ENCODE measurements around the gene SPDYE1.
"Not testable (repeated sequence)": the region's sequence is repeated elsewhere in the genome, so short reads cannot be mapped to it uniquely, and the experiment has no call there.

The SPDYE1 gene

DNA sequence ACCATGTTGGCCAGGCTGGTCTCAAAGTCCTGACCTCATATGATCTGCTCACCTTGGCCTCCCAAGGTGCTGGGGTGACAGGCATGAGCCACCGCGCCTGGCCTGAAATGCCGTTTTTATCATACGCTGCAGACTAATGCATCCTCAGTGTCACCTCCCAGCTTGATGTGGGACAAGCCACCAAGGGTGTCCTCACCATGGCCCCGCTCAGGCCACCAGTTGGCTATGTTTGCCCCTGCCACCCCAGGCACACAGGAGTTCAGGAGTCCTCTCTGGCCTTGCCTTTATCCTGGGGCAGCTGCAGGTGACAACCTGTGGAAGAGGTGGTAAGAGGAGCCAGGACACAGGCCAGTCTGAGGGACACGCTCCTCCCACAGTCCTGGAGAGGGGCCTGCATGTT, 3.0 kb upstream of the SPDYE1 start:
- DNase-seq: not testable (repeated sequence)

GRCh38 chr7:44012081-44012480, 14.4 kb downstream of the SPDYE1 start:
- DNase-seq: not testable (repeated sequence)

- not testable (repeated sequence) for DNase-seq
These were observed 17.4 kb downstream of the SPDYE1 start for GRCh38 chr7:44015090-44015489.

DNA sequence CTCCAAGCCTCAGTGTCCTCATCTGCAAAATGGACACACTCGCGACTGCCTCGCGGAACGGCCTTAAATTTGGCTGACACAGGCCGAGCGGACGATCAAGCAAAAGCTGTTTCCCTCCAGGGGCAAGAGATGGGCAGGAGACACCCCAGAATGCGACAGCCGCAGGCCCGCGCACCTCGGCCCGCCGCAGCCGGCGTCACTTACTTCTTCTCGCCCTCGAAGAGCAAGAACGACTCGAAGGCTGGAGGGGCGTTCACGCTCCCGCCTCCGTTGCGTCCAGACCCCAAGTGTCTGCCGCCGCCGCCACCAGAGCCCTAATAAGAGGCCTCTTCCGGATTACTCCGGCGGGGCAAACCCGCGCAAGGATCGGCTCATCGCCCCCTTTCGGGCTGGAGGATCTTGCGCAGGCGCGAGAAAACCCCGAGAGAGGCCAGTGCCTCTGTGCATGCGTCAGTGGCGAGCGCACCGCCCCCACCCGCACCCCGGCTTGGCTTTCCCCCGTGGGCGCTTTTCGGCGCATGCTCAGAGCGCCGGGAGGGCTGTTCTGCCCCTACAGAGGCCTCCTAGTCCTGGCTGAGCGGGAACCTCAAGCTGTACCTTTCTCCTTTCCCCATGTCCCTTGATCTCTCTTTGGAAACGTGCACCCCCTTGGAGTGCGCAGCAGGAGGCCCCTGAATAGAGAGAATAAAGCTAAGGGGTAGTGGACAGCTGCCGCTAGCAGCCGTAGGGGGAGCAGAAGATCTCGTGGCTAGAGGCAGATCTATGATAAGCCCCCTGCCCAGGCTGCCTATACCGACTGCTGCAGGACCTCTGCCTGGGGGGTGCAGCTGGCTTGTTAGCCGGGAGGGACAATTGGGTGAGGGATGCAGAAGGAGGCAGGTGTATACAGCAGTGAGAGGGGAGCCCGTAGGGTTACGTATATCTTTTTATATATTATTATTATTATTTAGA, 21.4 kb downstream of the SPDYE1 start:
- peak; percentile 94 for DNase-seq

GRCh38 chr7:44019825-44020224, 22.1 kb downstream of the SPDYE1 start:
- DNase-seq: not testable (repeated sequence)

GRCh38 chr7:44022069-44022468, 24.4 kb downstream of the SPDYE1 start:
- not testable (repeated sequence) for DNase-seq

DNA sequence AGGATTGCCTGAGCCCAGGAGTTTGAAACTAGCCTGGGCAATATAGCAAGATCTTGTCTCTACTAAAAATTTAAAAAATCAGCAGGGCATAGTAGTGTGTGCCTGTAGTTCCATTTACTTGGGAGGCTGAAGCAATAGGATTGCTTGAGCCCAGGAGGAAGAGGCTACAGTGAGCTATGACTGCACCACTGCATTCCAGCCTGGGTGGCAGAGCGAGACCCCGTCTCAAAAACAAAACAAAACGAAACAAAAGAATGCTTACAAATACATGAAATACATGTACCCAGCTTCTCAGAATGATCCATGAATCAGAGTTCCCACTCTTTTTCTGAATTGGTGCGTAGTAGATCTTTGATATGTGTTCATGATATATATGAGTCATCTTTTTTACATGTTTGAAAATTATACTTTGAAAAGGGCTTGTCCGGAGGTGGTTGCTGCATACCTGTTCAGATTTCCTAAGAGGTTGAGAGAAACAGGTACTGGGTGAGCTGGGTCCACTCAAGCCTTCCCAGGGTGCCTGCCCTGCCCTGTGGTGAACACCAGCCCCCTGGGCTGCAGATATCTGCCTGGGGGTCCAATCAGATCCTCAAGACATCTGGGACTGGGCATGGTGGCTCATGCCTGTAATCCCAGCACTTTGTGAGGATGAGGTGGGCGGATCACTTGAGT, 25.2 kb downstream of the SPDYE1 start:
- DNase-seq: not testable (repeated sequence)

DNA sequence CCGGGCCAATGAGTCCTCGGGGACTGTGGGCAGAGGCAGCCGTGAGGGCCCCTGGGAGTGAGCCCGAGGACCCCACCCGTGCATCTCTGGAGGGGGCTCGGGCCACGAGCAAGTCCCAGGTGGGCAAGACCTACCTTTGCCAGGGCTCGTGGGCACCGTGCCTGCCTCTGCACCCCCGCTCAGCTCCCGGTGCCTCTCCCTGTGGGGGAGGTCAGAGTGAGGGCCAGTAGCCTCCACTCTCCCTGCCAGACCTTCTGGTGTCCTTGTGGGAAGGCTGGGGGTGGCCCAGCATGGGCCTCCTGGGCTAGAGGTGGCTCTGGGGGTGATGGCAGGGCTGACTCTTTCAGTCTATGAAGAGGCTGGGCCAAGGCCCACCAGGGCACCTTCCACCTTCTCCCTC, 31.7 kb downstream of the SPDYE1 start:
- DNase-seq: not testable (repeated sequence)

- not testable (repeated sequence) for DNase-seq
These were observed 32.3 kb downstream of the SPDYE1 start for GRCh38 chr7:44030029-44030428.

- DNase-seq: not testable (repeated sequence)
These were observed 33.6 kb downstream of the SPDYE1 start for GRCh38 chr7:44031319-44031718.

GRCh38 chr7:44032031-44032430, 34.3 kb downstream of the SPDYE1 start:
- not testable (repeated sequence) for DNase-seq

DNA sequence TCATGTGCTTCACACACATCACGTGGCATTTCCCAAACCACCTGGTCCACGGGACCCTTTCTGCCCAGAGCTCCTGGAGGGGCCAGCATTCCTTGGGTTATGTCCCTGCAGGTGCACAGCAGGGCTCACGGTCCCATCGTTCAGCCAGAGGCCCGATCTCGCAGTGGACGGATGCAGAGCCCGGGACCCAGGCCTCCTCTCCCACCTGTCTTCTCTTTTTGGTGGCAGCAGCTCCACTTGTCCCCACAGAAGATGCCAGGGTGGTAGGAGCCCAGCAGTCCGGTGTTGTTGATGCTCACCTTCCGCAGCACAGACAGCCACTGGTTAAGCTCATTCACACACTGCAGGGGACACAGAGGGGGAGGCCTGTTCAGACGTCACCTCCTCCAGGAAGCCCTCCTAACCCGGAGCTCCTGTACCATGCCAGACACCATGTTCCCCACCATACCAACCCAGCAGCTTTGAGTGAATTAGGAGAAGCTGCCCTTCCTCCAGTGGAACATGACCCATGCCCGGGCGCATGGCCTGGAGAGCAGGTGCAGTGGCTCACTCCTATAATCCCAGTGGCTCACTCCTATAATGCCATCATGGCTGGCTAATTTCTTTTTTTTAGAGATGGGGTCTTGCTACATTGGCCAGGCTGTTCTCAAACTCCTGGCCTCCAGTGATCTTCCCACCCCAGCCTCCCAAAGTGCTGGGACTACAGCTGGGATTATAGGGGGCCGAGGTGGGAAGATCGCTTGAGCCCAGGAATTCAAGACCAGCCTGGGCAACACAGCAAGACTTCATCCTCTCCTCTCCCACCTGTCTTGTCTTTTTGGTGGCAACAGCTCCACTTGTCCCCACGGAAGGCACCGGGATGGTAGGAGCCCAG, 36.5 kb downstream of the SPDYE1 start:
- DNase-seq: not testable (repeated sequence)

GRCh38 chr7:44036364-44036763, 38.7 kb downstream of the SPDYE1 start:
- peak in 1 of 2 experiments; percentile 37 for DNase-seq

DNA sequence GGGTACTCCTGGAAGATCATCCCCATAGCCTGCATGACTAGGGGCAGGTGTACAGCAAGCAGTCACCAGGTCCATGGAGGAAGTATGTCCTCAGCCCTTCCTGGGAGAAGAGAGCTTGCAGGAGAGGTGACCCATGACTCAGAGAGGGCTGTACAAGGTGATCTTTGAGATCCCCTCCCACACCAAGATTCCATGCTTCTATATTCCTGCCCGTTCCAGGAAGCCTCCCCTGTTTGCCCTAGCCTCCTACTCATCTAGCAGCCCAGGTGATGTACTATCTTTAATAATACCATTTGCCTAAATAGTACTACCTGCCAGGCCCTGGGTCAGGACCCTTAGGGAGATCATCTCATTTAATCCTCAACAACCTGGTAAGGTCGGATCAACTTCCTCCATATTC, 40.3 kb downstream of the SPDYE1 start:
- DNase-seq: not testable (repeated sequence)

DNA sequence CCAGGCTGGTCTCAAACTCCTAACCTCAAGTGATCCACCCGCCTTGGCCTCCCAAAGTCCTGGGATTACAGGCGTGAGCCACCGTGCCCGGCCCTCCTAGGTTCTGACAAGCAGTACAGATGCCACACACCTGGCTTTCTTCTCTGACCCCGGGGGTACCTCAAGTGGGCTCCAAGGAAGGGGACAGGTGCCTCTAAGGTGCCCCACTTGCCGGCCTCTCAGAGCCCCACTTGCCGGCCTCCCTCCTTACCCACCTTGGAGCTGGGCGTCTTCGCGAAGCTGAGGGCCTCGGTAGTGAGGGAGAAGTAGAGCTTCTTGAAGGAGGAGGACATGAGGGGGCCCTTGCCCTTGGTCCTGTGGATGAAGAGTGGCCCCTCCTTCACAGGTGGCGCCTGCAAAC, 40.9 kb downstream of the SPDYE1 start:
- not testable (repeated sequence) for DNase-seq

GRCh38 chr7:44038961-44039558, 41.4 kb downstream of the SPDYE1 start:
- DNase-seq: not testable (repeated sequence)

GRCh38 chr7:44039800-44040492, 42.2 kb downstream of the SPDYE1 start:
- not testable (repeated sequence) for DNase-seq

- not testable (repeated sequence) for DNase-seq
These were observed 42.8 kb downstream of the SPDYE1 start for GRCh38 chr7:44040493-44040891.

- DNase-seq: no peak
These were observed 44.5 kb downstream of the SPDYE1 start for GRCh38 chr7:44042221-44042620.

DNA sequence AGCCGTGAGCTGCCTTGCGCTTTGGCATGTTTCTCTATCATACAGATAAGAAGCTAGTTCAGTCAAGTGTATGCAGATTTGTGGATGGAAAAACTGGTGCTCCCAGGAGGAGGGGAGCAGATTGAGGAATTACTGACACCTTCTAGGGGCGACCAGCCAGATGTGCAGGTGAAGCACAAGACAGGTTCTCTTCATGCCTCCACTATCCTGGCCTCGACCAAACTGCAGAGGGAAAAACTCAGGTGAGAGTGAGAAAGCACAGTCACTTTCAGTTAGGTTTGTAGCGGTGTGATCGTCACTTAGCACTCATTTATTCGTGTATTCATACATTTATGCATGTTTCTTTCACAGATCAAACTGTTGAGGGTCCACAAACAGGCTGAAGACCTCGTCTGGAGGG, 46.2 kb downstream of the SPDYE1 start:
- no peak for DNase-seq

- DNase-seq: peak; percentile 85 to 89
These were observed 46.9 kb downstream of the SPDYE1 start, which contains the start of gene DBNL for GRCh38 chr7:44044315-44045225. Gene DBNL (plus strand): TSS chr7:44044702. CDS start chr7:44044738, 36 bp downstream.

All from Kasumi-1 (cell line).